ENCODE data around the gene PRM3.
"Not testable (repeated sequence)": the region's sequence is repeated elsewhere in the genome, so short reads cannot be mapped to it uniquely, and the experiment has no call there.

The PRM3 gene

GRCh38 chr16:11291091-11291703 is 17.8 kb upstream of the PRM3 start:
- Histone ChIP-seq H3K4me1 (ENCODE audit: control insufficient read depth in 1 of 2, insufficient read depth in 2 of 2, low read length in 2 of 2) (no peaks in the 10 kb centered on the region), H3K27ac (ENCODE audit: low read length) (no peak overlapping the region), H3K4me3 (ENCODE audit: low read depth in 1 of 2, low read length in 2 of 2) (no peak overlapping the region), H3K27me3 (ENCODE audit: low read depth, low read length) (no peaks in the 10 kb centered on the region), H3K36me3 (ENCODE audit: control insufficient read depth in 1 of 2, insufficient read depth in 2 of 2, low read length in 2 of 2) (no peaks in the 10 kb centered on the region), H3K9me3 (ENCODE audit: control insufficient read depth in 1 of 2, low read length in 2 of 2) (no peaks in the 10 kb centered on the region)

DNA sequence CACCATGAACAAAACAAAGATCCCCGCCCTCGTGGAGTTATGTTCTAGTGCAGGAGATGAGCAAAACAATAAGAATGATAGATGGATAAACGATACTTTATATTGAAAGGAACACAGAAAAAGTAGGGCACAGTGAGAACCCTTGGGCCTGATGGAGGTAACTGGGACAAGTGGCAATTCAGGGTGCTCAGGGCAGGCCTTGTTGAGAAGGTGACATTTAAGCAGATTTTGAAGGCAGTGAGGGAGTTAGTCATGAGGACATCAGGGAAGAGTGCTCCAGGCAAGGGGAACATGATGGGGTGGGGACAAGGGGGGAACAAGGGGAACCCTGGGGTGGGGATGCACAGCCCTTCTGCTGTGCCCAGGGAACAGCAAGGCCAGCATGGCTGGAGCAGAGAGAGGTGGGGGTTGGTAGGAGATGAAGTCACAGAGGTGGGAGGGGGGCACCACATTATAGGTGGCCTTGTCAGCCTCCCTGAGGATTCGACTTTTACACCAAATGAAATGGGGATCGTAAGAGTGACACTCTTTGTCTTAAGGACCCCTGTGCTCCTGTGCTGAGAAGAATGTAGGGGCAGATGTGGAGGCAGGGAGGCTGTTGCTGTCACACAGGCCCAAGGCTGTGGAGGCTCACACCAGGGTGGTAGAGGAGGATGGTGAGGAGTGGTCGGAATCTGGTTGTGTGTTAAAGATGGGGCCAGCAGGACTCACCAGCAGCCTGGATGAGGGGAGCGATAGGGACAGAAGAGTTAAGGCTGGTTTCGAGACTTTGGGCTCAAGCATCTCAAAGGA is 16.9 kb upstream of the PRM3 start:
- no peaks in the 10 kb centered on the region for H3K4me1 ChIP-seq (ENCODE audit: control insufficient read depth in 1 of 2, insufficient read depth in 2 of 2, low read length in 2 of 2)
- no peaks in the 10 kb centered on the region for H3K9me3 ChIP-seq (ENCODE audit: control insufficient read depth in 1 of 2, low read length in 2 of 2)
- no peaks in the 10 kb centered on the region for H3K36me3 ChIP-seq (ENCODE audit: control insufficient read depth in 1 of 2, insufficient read depth in 2 of 2, low read length in 2 of 2)
- H3K4me3 ChIP-seq (ENCODE audit: low read depth in 1 of 2, low read length in 2 of 2) = no peak overlapping the region
- H3K27me3 ChIP-seq (ENCODE audit: low read depth, low read length) = no peaks in the 10 kb centered on the region
- no peak overlapping the region for H3K27ac ChIP-seq (ENCODE audit: low read length)

DNA sequence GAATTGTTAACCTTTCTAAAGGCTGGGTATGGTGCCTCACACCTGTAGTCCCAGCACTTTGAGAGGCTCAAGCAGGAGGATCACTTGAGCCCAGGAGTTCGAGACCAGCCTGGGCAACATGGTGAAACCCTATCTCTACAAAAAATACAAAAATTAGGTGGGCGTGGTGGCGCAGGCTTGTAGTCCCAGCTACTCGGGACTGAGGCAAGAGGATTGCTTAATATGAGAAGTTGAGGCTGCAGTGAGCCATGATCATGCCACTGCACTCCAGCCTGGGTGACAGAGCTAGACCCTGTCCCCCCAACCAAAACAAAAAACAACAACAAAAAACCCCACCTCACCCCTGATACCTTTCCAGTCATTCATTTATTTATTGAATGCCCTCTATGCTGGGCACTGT is 16.3 kb upstream of the PRM3 start:
- H3K27ac ChIP-seq (ENCODE audit: low read length); H3K4me3 ChIP-seq (ENCODE audit: low read depth in 1 of 2, low read length in 2 of 2); H3K9me3 ChIP-seq (ENCODE audit: control insufficient read depth in 1 of 2, low read length in 2 of 2); H3K36me3 ChIP-seq (ENCODE audit: control insufficient read depth in 1 of 2, insufficient read depth in 2 of 2, low read length in 2 of 2); H3K4me1 ChIP-seq (ENCODE audit: control insufficient read depth in 1 of 2, insufficient read depth in 2 of 2, low read length in 2 of 2); H3K27me3 ChIP-seq (ENCODE audit: low read depth, low read length): not testable (repeated sequence)

- no peaks in the 10 kb centered on the region for H3K4me1 ChIP-seq (ENCODE audit: control insufficient read depth in 1 of 2, insufficient read depth in 2 of 2, low read length in 2 of 2)
- no peaks in the 10 kb centered on the region for H3K36me3 ChIP-seq (ENCODE audit: control insufficient read depth in 1 of 2, insufficient read depth in 2 of 2, low read length in 2 of 2)
- H3K9me3 ChIP-seq (ENCODE audit: control insufficient read depth in 1 of 2, low read length in 2 of 2) = no peaks in the 10 kb centered on the region
- no peak overlapping the region for H3K4me3 ChIP-seq (ENCODE audit: low read depth in 1 of 2, low read length in 2 of 2)
- no peak overlapping the region for H3K27ac ChIP-seq (ENCODE audit: low read length)
- H3K27me3 ChIP-seq (ENCODE audit: low read depth, low read length) = no peaks in the 10 kb centered on the region
Measured at GRCh38 chr16:11289202-11289601, 15.8 kb upstream of the PRM3 start.

- Histone ChIP-seq H3K27me3 (ENCODE audit: low read depth, low read length) (no peaks in the 10 kb centered on the region), H3K27ac (ENCODE audit: low read length) (no peak overlapping the region), H3K36me3 (ENCODE audit: control insufficient read depth in 1 of 2, insufficient read depth in 2 of 2, low read length in 2 of 2) (no peaks in the 10 kb centered on the region), H3K4me1 (ENCODE audit: control insufficient read depth in 1 of 2, insufficient read depth in 2 of 2, low read length in 2 of 2) (no peaks in the 10 kb centered on the region), H3K4me3 (ENCODE audit: low read depth in 1 of 2, low read length in 2 of 2) (no peak overlapping the region), H3K9me3 (ENCODE audit: control insufficient read depth in 1 of 2, low read length in 2 of 2) (no peaks in the 10 kb centered on the region)
Measured at GRCh38 chr16:11285842-11286241, 12.4 kb upstream of the PRM3 start.

DNA sequence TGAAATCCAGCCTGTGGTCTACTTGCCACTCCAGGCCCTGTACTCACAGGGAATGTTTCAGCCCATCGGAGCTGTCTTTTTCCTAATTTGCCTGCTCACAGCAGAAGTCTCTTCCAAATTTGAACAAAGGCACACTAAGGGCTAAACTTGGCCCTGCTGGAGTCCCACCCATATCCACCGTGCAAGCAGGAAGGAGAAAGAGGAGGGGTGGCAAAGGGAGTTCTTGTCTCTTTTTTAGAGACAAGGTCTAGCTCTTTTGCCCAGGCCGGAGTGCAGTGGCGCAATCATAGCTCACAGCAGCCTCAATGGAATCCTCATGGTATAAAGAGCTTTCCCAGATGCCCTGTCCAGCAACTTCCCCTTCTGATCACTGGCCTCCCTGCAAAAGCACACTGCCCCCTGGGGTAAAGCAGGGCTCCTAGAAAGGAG is 10.4 kb upstream of the PRM3 start:
- Histone ChIP-seq H3K27me3 (ENCODE audit: low read depth, low read length) (no peaks in the 10 kb centered on the region), H3K4me3 (ENCODE audit: low read depth in 1 of 2, low read length in 2 of 2) (no peak overlapping the region), H3K36me3 (ENCODE audit: control insufficient read depth in 1 of 2, insufficient read depth in 2 of 2, low read length in 2 of 2) (no peaks in the 10 kb centered on the region), H3K27ac (ENCODE audit: low read length) (no peak overlapping the region), H3K4me1 (ENCODE audit: control insufficient read depth in 1 of 2, insufficient read depth in 2 of 2, low read length in 2 of 2) (no peaks in the 10 kb centered on the region), H3K9me3 (ENCODE audit: control insufficient read depth in 1 of 2, low read length in 2 of 2) (no peaks in the 10 kb centered on the region)

DNA sequence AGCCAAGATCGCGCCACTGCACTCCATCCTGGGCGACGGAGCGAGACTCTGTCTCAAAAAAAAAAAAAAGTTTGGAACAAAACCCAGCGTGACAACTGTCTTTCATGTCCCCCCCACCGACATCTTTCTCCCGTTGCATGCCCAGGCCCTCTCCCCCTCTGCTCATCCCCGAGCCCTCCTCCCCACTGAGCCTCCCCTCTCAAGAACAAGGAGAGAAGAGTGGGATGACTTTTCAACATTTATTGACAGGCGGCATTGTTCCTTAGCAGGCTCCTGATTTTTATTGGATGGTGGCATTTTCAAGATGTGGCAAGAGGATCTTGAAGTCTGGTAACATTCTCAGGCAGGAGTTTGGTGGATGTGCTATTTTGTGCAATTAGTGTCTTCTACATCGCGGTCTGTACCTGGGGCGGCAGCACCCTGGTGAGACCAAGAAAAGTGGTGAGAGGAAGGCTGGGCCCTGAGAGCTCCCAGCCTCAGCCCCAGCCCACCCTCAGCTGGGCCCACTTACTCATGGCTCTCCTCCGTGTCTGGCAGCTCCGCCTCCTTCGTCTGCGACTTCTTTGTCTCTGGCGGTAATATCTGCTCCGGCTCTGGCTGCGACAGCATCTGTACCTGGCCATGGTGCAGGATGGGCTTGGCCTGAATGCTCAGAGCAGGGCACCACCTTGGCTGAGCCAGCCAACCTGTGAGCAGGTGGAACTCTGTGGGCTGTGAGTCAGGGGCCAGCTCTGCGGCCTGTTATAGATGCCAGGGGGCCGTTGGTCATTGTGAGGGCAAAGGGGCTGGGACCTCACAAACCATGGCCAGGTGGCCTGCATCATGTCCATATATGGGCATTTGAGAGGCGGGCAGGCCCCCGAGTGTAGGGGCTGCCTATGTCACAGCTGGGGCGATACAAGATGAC is 7.4 kb upstream of the PRM3 start, which contains the start of gene PRM1:
TSS of gene PRM1 (minus strand) at position 715 of the 907 bp plus-strand sequence. CDS start at position 623, 92 bp downstream.
- no peak within 1 kb of the TSS for H3K27ac ChIP-seq (ENCODE audit: low read length)
- H3K36me3 ChIP-seq (ENCODE audit: control insufficient read depth in 1 of 2, insufficient read depth in 2 of 2, low read length in 2 of 2) = no peaks in the 10 kb centered on the region
- no peaks in the 10 kb centered on the region for H3K9me3 ChIP-seq (ENCODE audit: control insufficient read depth in 1 of 2, low read length in 2 of 2)
- no peaks in the 10 kb centered on the region for H3K4me1 ChIP-seq (ENCODE audit: control insufficient read depth in 1 of 2, insufficient read depth in 2 of 2, low read length in 2 of 2)
- no peaks in the 10 kb centered on the region for H3K27me3 ChIP-seq (ENCODE audit: low read depth, low read length)
- no peak within 1 kb of the TSS for H3K4me3 ChIP-seq (ENCODE audit: low read depth in 1 of 2, low read length in 2 of 2)

DNA sequence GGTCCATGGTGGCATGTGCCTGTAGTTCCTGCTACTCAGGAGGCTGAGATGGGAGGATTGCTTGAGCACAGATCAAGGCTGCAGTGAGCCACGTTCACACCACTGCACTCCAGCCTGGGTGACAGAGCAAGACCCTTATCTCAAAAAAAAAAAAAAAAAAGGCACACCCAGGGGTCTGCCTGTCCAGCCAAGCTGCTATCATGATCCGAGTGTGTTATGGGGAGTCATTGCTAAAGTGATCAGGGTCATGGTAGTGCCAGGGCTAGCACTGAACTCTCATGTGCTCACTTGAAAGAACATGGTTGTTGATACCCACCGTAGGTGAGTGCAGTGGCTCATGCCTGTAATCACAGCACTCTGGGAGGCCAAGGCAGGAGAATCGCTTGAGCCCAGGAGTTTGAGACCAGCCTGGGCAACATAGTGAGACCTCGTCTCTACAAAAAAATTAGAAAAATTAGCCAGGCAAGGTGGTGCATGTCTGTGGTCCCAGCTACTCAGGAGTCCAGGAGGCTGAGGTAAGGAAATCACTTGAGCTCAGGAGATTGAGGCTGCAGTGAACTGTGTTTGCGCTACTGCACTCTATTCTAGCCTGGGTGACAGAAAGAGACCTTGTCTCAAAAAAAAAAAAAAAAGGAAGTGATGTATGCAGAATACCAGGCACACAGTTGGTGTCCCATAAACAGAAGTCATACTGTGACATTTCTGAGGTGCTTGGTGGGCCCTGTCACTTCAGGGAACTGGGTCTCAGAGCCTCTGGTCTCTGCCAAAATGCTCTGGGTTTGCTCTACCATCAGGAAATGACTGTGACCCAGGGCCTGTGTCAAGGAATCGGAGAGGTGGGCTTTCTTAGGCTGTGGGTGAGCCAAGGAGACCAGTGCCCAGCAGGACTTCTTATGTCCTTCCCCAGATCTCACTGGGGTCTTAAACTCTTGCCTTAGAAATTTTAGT is 5.5 kb upstream of the PRM3 start:
- Histone ChIP-seq H3K27me3 (ENCODE audit: low read depth, low read length) (no peaks in the 10 kb centered on the region), H3K36me3 (ENCODE audit: control insufficient read depth in 1 of 2, insufficient read depth in 2 of 2, low read length in 2 of 2) (no peaks in the 10 kb centered on the region), H3K9me3 (ENCODE audit: control insufficient read depth in 1 of 2, low read length in 2 of 2) (no peaks in the 10 kb centered on the region), H3K27ac (ENCODE audit: low read length) (no peak overlapping the region), H3K4me3 (ENCODE audit: low read depth in 1 of 2, low read length in 2 of 2) (no peak overlapping the region), H3K4me1 (ENCODE audit: control insufficient read depth in 1 of 2, insufficient read depth in 2 of 2, low read length in 2 of 2) (no peaks in the 10 kb centered on the region)

DNA sequence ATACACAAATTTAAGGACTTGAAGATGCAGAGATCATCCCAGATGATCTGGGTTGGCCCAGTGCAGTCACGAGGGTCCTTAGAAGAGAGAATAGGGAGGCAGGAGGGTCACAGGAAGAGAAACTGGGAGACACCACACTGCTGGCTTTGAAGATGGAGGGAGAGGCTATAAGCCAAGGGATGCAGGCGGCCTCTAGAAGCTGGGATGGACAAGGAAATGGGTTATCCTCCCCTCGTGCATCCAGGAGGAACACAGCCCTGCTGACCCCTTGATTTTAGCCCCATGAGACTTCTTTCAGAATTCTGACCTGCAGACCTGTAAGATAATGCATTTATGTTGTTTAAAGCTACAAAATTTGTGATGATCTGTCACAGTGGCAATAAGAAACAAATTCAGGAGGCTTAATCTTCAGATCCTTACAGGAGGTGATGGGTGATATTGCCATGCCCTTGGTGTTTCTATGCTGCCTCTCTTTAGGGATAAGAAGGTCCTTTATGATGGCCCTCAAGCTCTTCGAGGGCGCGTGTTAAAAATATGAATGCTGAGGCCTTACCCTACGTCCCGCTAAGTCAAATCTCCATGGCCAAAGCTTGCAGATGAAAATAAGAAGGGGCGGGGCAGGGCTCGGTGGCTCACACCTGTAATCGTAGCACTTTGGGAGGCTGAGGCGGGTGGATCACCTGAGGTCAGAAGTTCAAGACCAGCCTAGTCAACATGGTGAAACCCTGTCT is 4.3 kb upstream of the PRM3 start:
- Histone ChIP-seq H3K36me3 (ENCODE audit: control insufficient read depth in 1 of 2, insufficient read depth in 2 of 2, low read length in 2 of 2) (no peaks in the 10 kb centered on the region), H3K4me3 (ENCODE audit: low read depth in 1 of 2, low read length in 2 of 2) (no peak overlapping the region), H3K27me3 (ENCODE audit: low read depth, low read length) (no peaks in the 10 kb centered on the region), H3K4me1 (ENCODE audit: control insufficient read depth in 1 of 2, insufficient read depth in 2 of 2, low read length in 2 of 2) (no peaks in the 10 kb centered on the region), H3K9me3 (ENCODE audit: control insufficient read depth in 1 of 2, low read length in 2 of 2) (no peaks in the 10 kb centered on the region), H3K27ac (ENCODE audit: low read length) (no peak overlapping the region)

DNA sequence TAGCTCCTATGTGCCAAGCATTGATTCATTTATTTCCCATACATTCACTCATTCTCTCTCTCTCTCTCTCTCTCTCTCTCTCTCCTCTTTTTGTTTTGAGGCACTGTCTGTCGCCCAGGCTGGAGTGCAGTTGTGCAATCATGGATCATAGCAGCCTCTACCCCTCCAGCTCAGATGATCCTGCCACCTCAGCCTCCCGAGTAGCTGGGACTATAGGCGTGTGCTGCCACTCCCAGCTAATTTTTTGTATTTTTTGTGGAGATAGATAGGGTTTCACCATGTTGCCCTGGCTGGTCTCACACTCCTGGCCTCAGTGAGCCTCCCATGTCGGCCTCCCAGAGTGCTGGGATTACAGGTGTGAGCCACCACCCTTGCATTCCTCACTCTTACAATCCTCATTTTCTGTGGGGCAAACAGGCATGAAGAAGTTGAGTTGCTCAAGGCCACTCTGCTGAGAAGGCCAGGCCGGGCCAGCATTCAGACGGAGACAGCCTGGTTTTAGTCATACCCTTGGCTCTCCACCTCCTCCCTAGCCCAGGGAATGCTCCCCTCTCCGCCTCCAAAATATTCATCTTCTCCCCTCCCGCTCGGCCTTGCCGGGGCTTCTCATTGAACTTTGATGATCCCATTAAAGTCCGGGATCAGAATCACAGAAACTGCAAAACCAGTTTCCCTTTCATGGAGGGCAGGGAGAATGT is 3.6 kb upstream of the PRM3 start:
- Histone ChIP-seq H3K9me3 (ENCODE audit: control insufficient read depth in 1 of 2, low read length in 2 of 2) (no peaks in the 10 kb centered on the region), H3K4me3 (ENCODE audit: low read depth in 1 of 2, low read length in 2 of 2) (no peak overlapping the region), H3K4me1 (ENCODE audit: control insufficient read depth in 1 of 2, insufficient read depth in 2 of 2, low read length in 2 of 2) (no peaks in the 10 kb centered on the region), H3K27ac (ENCODE audit: low read length) (no peak overlapping the region), H3K36me3 (ENCODE audit: control insufficient read depth in 1 of 2, insufficient read depth in 2 of 2, low read length in 2 of 2) (no peaks in the 10 kb centered on the region), H3K27me3 (ENCODE audit: low read depth, low read length) (no peaks in the 10 kb centered on the region)

Data from muscle layer of duodenum (tissue), 2 donors.